BE2C (cell line): ENCODE results near the gene MPP4.

Source experiments
- DNase-seq: peaks from one replicate; pipeline ENCODE4 v3.0.0-alpha.2; 2020
- H3K27me3 ChIP-seq: fragments of 250-450 bp; sonication (Bioruptor Pico); 2 replicates; pipeline ENCODE4 v1.5.1; 2020; ENCODE audit warnings: mild to moderate bottlenecking
- H3K36me3 ChIP-seq: fragments of 250-450 bp; sonication (Bioruptor Pico); 2 replicates; pipeline ENCODE4 v1.5.1; 2020; ENCODE audit warnings: mild to moderate bottlenecking
- H3K4me1 ChIP-seq: fragments of 250-450 bp; sonication (Bioruptor Pico); 2 replicates; pipeline ENCODE4 v1.5.1; 2020
- H3K4me3 ChIP-seq: 2 replicates; pipeline ENCODE4 v1.5.1; 2011; ENCODE audit warnings: low read depth, low read length
- H3K9me3 ChIP-seq: fragments of 250-450 bp; sonication (Bioruptor Pico); 2 replicates; pipeline ENCODE4 v1.5.1; 2020
- CTCF ChIP-seq: IDR thresholded peaks from 2 replicates; pipeline ENCODE4 v1.5.1; 2012; ENCODE audit warnings: mild to moderate bottlenecking, low read depth, low read length

The MPP4 gene

GRCh38 chr2:201656102-201656501 is 42.3 kb downstream of the MPP4 start:
- H3K27me3 ChIP-seq, result no peaks in the 10 kb centered on the region
- H3K36me3 ChIP-seq, result no peaks in the 10 kb centered on the region
- H3K4me3 ChIP-seq, result no peak overlapping the region
- no peaks in the 10 kb centered on the region for H3K9me3 ChIP-seq
- no peaks in the 10 kb centered on the region for H3K4me1 ChIP-seq
- no peak for TF ChIP-seq CTCF
- DNase-seq, result no peak

GRCh38 chr2:201654616-201655384 is 43.6 kb downstream of the MPP4 start:
- no peak for TF ChIP-seq CTCF
- Histone ChIP-seq H3K4me1 (no peaks in the 10 kb centered on the region), H3K27me3 (no peaks in the 10 kb centered on the region), H3K36me3 (no peaks in the 10 kb centered on the region), H3K9me3 (no peaks in the 10 kb centered on the region), H3K4me3 (no peak overlapping the region)
- no peak for DNase-seq

GRCh38 chr2:201653221-201653620 is 45.2 kb downstream of the MPP4 start:
- H3K27me3 ChIP-seq, result no peaks in the 10 kb centered on the region
- no peak for TF ChIP-seq CTCF
- no peaks in the 10 kb centered on the region for H3K9me3 ChIP-seq
- no peaks in the 10 kb centered on the region for H3K4me1 ChIP-seq
- DNase-seq, result no peak
- H3K36me3 ChIP-seq, result no peaks in the 10 kb centered on the region
- no peak overlapping the region for H3K4me3 ChIP-seq

- Histone ChIP-seq H3K36me3 (no peaks in the 10 kb centered on the region), H3K4me3 (no peak overlapping the region), H3K27me3 (no peaks in the 10 kb centered on the region), H3K4me1 (no peaks in the 10 kb centered on the region), H3K9me3 (no peaks in the 10 kb centered on the region)
- DNase-seq, result no peak
- TF ChIP-seq CTCF, result no peak
These were observed 49.0 kb downstream of the MPP4 start for GRCh38 chr2:201649442-201649841.

GRCh38 chr2:201647431-201647830 is 51.0 kb downstream of the MPP4 start:
- no peaks in the 10 kb centered on the region for H3K36me3 ChIP-seq
- no peak overlapping the region for H3K4me3 ChIP-seq
- H3K27me3 ChIP-seq, result no peaks in the 10 kb centered on the region
- no peak for TF ChIP-seq CTCF
- no peaks in the 10 kb centered on the region; the same call in 1 of the 2 replicates for H3K4me1 ChIP-seq
- DNase-seq, result no peak
- no peaks in the 10 kb centered on the region for H3K9me3 ChIP-seq

GRCh38 chr2:201644001-201644400 is 54.4 kb downstream of the MPP4 start:
- peak overlapping the region; percentile 71 for H3K4me3 ChIP-seq
- DNase-seq, result no peak

More at GRCh38 chr2:201644001-201644400, 54.4 kb downstream of the MPP4 start:
- no peaks in the 10 kb centered on the region for H3K36me3 ChIP-seq
- no peaks in the 10 kb centered on the region; the same call in 1 of the 2 replicates for H3K4me1 ChIP-seq
- no peak for TF ChIP-seq CTCF
- H3K27me3 ChIP-seq, result no peaks in the 10 kb centered on the region
- no peaks in the 10 kb centered on the region for H3K9me3 ChIP-seq
